Esophagus squamous epithelium (tissue), 5 donors: Measurements from ENCODE around the gene MATN1. TPM values are rescaled to one million over a fixed set of nuclear protein-coding genes. Genes with fewer than 3 reads are reported as not detected.

ENCODE experiments used
- DNase-seq: peaks from one replicate; lab custom pipeline; 2025; lab: John Stamatoyannopoulos, UW
- H3K27ac ChIP-seq, 4 donors: fragments of 200-600 bp; sonication (generic); one replicate each; pipeline ENCODE4 v1.5.1; 2016 to 2019; ENCODE audit warnings: mild to moderate bottlenecking in 1 of 4
- H3K27me3 ChIP-seq, 4 donors: fragments of 200-600 bp; sonication (generic); 1 replicate in 3 of 4; 2 replicates in 1 of 4; pipeline versions ENCODE4 v1.5.1 to v1.6.0; 2017 to 2021; ENCODE audit warnings: antibody characterized with exemption in 1 of 4
- H3K36me3 ChIP-seq, 3 donors: fragments of 200-600 bp; sonication (generic); one replicate each; pipeline ENCODE4 v1.5.1; 2016 to 2019
- H3K4me1 ChIP-seq, 3 donors: fragments of 200-600 bp; sonication (generic); one replicate each; pipeline ENCODE4 v1.5.1; 2017 to 2019
- H3K4me3 ChIP-seq, 4 donors: fragments of 200-600 bp; sonication (generic); 1 replicate in 3 of 4; 2 replicates in 1 of 4; pipeline ENCODE4 v1.5.1; 2016 to 2019; ENCODE audit warnings: mild to moderate bottlenecking in 2 of 4, moderate library complexity in 1 of 4
- H3K9me3 ChIP-seq, 3 donors: fragments of 200-600 bp; sonication (generic); one replicate each; pipeline ENCODE4 v1.5.1; 2016 to 2019
- CTCF ChIP-seq, 6 experiments: fragments of 450-650 bp in 4 of 6; fragments of 200-600 bp in 2 of 6; sonication (generic) in 2 of 6; IDR thresholded peaks; one replicate each; pipeline ENCODE4 v1.5.1; 2016 to 2019; ENCODE audit warnings: antibody characterized with exemption in 6 of 6, mild to moderate bottlenecking in 4 of 6, moderate library complexity in 4 of 6
- POLR2A ChIP-seq, 4 donors: fragments of 450-650 bp; IDR thresholded peaks; one replicate each; pipeline ENCODE4 v1.6.1; 2017; ENCODE audit warnings: antibody characterized with exemption in 4 of 4, mild to moderate bottlenecking in 4 of 4, moderate library complexity in 3 of 4
- WGBS, 2 donors: methylation state at CpG; one replicate each; pipeline ENCODE4 v1.1.5; 2018; 5-methylcytosine and 5-hydroxymethylcytosine counted together
- intact Hi-C: fragments of 100-400 bp; cut with DNase I; formaldehyde crosslinking; loops from one replicate; pipeline ENCODE4 v1.15.0; 2022
- total RNA-seq, 4 donors: library from RNA; depleted of rRNA; stranded (reverse); fragments of >200 nt; gene quantifications; one replicate each; pipeline ENCODE4 v1.1.0, GENCODE V29; 2016
- donor health status: DM: yes; HTN: yes; CAD: no.

The MATN1 gene
- total RNA-seq, 4 donors from 2014 or later = not detected

GRCh38 chr1:30743584-30744059 is 20.2 kb upstream of the MATN1 start:
- Histone ChIP-seq H3K4me1 (peaks cover 17 to 74% (median 31%) of the 10 kb centered on the region in 3 donors), H3K4me3 (no peak overlapping the region), H3K9me3 (no peaks in the 10 kb centered on the region), H3K36me3 (peaks cover 0 to 21% (median 0%) of the 10 kb centered on the region in 3 donors), H3K27me3 (peaks cover 0 to 16% (median 0%) of the 10 kb centered on the region in 4 donors), H3K27ac (peak overlapping the region in 3 of 4 donors; percentile 42 to 61 (median 46))
- DNase-seq = no peak
- TF ChIP-seq POLR2A (IDR thresholded peaks at IDR 0.05) (no peak), CTCF (IDR thresholded peaks at IDR 0.05) (no peak)
- 24 to 27% methylated on average over 2 to 3 of the region's 4 CpGs for WGBS, 2 donors
- intact Hi-C loops = no loop called here

DNA sequence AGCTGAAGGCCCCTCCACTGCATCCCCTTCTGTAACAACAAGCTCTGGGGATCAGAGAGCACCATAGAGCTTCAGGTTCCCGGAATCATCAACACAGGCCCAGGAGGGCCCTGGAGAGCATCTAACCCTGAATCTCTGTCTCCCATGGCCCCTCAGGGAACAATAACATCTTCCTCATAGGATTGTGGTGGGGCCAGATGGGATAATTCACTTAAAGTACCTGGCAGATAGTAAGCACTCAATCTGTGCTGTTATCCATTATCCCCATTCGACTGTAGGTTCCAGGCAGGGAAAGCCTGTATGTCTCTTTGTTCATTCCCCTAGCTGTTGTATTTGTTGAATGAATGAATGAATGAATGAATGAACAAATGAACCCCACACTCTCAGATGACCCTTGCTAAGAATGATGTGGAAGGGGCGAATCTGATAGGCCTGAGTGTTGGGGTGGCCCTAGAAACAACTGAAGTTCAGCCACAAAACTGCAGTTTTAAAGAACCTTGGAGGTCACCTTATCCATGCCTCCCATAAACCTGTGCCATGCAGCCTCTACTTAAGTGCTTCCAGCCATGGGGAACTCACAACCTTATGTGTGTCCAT is 19.7 kb upstream of the MATN1 start:
- H3K27ac ChIP-seq = peak overlapping the region in 1 of 4 donors; percentile 42
- H3K27me3 ChIP-seq = peaks cover 0 to 20% (median 0%) of the 10 kb centered on the region in 4 donors
- peaks cover 13 to 68% (median 25%) of the 10 kb centered on the region in 3 donors for H3K4me1 ChIP-seq
- intact Hi-C loops = no loop called here
- no peak for TF ChIP-seq CTCF (IDR thresholded peaks at IDR 0.05)
- no peak for TF ChIP-seq POLR2A (IDR thresholded peaks at IDR 0.05)
- peaks cover 0 to 26% (median 0%) of the 10 kb centered on the region in 3 donors for H3K36me3 ChIP-seq
- H3K4me3 ChIP-seq = no peak overlapping the region
- H3K9me3 ChIP-seq = no peaks in the 10 kb centered on the region
- no peak for DNase-seq
- 91 to 100% methylated on average over 2 to 3 of the region's 3 CpGs for WGBS, 2 donors

DNA sequence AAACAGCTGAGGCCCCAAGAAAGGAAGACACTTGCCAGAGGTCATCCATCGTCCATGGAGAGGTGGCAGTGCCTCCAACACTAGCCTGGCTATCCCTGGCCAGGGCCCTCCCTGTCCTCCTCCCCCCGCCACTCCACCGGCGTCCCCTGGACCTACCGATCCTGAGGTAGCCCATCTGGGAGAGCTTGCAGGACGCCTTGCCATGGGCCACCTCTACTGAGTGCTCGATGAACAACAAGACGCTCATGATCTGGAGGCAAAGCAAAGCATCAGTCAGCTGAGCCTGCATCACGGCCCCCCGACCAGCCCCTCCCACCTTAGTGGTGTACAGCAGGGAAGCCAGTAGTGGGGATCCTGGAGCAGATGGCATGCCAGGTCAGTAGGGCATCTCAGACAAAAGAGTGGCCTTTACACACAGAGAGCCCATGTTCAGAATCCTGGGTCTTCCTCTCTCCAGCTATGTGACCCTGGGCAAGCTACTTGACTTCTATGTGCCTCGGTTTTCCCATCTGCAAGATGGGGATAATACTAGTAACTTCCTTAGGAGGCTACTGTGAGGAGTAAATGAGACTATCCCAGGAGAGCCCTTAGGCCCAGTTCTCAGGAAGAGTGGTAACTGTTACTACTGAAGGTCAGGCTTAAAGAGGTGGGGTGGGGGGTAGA is 19.0 kb upstream of the MATN1 start:
- Histone ChIP-seq H3K36me3 (peaks cover 0 to 32% (median 0%) of the 10 kb centered on the region in 3 donors), H3K4me1 (peaks cover 8 to 62% (median 19%) of the 10 kb centered on the region in 3 donors), H3K9me3 (no peaks in the 10 kb centered on the region), H3K4me3 (no peak overlapping the region), H3K27me3 (peaks cover 0 to 20% (median 0%) of the 10 kb centered on the region in 4 donors), H3K27ac (no peak overlapping the region)
- 59 to 100% methylated on average over 1 to 3 of the region's 11 CpGs for WGBS, 2 donors
- TF ChIP-seq CTCF (IDR thresholded peaks at IDR 0.05) = no peak
- no peak for TF ChIP-seq POLR2A (IDR thresholded peaks at IDR 0.05)
- DNase-seq = no peak
- intact Hi-C loops = no loop called here

GRCh38 chr1:30741239-30741894 is 18.0 kb upstream of the MATN1 start:
- intact Hi-C loops = no loop called here
- WGBS, 2 donors = 32 to 61% methylated on average over 6 to 7 of the region's 12 CpGs
- TF ChIP-seq POLR2A (IDR thresholded peaks at IDR 0.05) = no peak
- TF ChIP-seq CTCF (IDR thresholded peaks at IDR 0.05) = no peak
- Histone ChIP-seq H3K4me3 (no peak overlapping the region), H3K36me3 (peaks cover 0 to 39% (median 0%) of the 10 kb centered on the region in 3 donors), H3K4me1 (peaks cover 8 to 51% (median 19%) of the 10 kb centered on the region in 3 donors), H3K27ac (no peak overlapping the region), H3K9me3 (no peaks in the 10 kb centered on the region), H3K27me3 (peaks cover 0 to 20% (median 0%) of the 10 kb centered on the region in 4 donors)
- no peak for DNase-seq
